H7 (cell line): Measurements from ENCODE around the gene DOK3. TPM values are rescaled to one million over a fixed set of nuclear protein-coding genes. Genes with fewer than 3 reads are reported as not detected.
A peak's percentile ranks its signal among the peaks of the same experiment; 100 is the strongest.

Source experiments
- DNase-seq: peaks from one replicate; pipeline ENCODE4 v3.0.0; 2012
- H3K27me3 ChIP-seq: 2 replicates; pipeline ENCODE4 v1.6.0; 2011; ENCODE audit warnings: mild to moderate bottlenecking, low read length; ENCODE audit not compliant: control insufficient read depth, insufficient read depth
- H3K36me3 ChIP-seq: replicated peaks from 2 replicates; pipeline ENCODE4 v1.5.1; 2011; ENCODE audit warnings: low read length; ENCODE audit not compliant: control insufficient read depth, insufficient read depth
- H3K4me3 ChIP-seq: 2 replicates; pipeline ENCODE4 v1.5.1; 2011; ENCODE audit warnings: low read depth, mild to moderate bottlenecking, control low read depth, low read length, moderate library complexity; ENCODE audit not compliant: insufficient read depth
- total RNA-seq: library from RNA; depleted of rRNA; stranded (reverse); fragments of >200 nt; shearing (Covaris generic); gene quantifications from 2 replicates; pipeline ENCODE4 v1.2.3, GENCODE V29; 2014; rRNA removed

DOK3 gene
- total RNA-seq, 1 experiment from 2014 or later, result 0.76 TPM

DNA sequence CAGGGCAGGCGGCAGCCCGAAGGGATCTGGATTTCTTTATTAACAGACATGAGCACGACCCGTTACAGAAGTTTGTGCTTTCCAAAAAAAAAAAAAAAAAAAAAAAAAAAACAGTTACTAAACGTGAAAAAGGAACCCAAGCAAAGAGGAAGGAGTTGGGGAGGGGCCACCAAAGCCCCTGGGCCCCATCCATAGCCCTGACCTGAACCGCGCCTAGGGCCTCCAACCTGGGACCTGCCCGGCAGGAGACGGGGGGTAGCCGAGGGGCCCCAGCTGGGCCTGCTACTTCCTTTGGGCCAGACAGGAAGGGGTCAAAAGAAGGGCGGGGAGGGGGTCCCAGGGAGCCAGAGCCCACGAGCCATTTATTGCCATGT, 53.0 kb downstream of the DOK3 start:
- Histone ChIP-seq H3K27me3 (peaks cover 13% of the 10 kb centered on the region), H3K36me3 (peaks cover 20% of the 10 kb centered on the region), H3K4me3 (no peak overlapping the region)
- no peak for DNase-seq

DNA sequence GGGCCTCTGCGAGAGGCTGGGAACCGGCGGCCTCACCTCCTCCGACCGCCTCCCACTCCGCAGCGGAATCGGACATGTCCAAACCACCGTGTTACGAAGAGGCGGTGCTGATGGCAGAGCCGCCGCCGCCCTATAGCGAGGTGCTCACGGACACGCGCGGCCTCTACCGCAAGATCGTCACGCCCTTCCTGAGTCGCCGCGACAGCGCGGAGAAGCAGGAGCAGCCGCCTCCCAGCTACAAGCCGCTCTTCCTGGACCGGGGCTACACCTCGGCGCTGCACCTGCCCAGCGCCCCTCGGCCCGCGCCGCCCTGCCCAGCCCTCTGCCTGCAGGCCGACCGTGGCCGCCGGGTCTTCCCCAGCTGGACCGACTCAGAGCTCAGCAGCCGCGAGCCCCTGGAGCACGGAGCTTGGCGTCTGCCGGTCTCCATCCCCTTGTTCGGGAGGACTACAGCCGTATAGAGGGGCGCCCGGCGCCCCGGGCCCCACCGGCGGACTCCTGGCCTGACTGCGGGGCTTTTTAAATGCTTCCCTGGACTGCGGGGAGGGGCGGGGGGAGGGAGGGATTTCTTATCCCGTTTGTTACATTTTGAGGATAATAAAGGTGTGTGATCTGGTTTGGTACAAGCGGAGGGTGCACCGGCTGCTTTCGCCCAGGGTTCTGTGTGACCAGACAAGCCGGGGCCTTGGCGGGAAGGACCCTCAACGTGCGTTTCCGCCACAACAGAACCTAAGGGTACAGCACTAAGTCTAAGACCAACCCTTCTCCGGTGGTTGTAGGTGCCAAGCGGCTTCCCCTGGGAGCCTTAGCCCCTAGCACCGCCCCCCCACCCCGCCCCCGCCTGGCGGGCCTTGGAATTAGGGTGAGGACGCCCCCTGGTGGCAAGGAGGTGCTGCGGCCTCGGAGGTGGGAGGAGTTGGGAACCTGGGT, 53.7 kb downstream of the DOK3 start:
- peak overlapping the region; percentile 77 for H3K4me3 ChIP-seq
- peaks cover 20% of the 10 kb centered on the region for H3K36me3 ChIP-seq
- DNase-seq, result peak; percentile 99
- peaks cover 13% of the 10 kb centered on the region for H3K27me3 ChIP-seq

- Histone ChIP-seq H3K36me3 (peaks cover 15% of the 10 kb centered on the region), H3K4me3 (peak overlapping the region; percentile 77), H3K27me3 (peaks cover 13% of the 10 kb centered on the region)
- DNase-seq, result peak; percentile 98
Measured at GRCh38 chr5:177455036-177455660, 54.5 kb downstream of the DOK3 start.

DNA sequence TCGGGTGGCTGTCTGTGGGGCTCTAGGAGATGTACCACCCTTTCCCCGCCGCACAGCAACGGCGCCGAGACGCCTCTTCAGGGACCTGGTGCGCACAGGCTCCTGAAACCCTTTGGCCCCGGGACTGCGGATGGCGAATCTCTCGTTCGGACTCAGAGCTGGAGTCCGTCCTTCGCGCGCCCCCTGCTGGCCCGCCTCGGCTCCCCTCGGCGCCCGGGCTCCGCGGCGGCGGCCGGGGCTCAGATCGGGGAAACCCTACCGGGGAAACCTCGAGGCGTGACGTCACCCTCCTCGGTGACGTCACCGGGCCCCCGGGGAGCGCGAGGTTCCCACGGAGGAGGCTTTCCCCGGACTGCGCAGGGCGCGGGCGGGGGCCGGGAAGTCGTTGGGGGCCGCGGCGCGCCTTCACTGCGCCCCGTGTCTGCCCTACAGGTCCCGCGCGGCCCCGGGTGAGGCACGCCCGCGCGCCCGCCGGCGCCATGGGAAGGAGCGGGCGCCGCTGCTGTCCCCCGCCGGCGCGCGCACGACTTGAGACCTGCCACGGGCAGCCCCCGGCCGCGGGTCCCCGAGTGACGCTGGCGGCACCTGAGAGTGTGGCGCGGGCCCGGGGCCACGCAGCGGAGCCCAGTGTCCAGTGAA, 55.1 kb downstream of the DOK3 start:
- peaks cover 10% of the 10 kb centered on the region for H3K36me3 ChIP-seq
- peak overlapping the region; percentile 77 for H3K4me3 ChIP-seq
- peak; percentile 99 for DNase-seq
- H3K27me3 ChIP-seq, result peaks cover 13% of the 10 kb centered on the region

- Histone ChIP-seq H3K27me3 (peaks cover 13% of the 10 kb centered on the region), H3K4me3 (peak overlapping the region; percentile 77), H3K36me3 (peaks cover 10% of the 10 kb centered on the region)
- DNase-seq, result no peak
Measured at GRCh38 chr5:177453852-177454396, 55.7 kb downstream of the DOK3 start.

- DNase-seq, result no peak
- H3K4me3 ChIP-seq, result no peak overlapping the region
- peaks cover 6% of the 10 kb centered on the region for H3K36me3 ChIP-seq
- H3K27me3 ChIP-seq, result peaks cover 14% of the 10 kb centered on the region
Measured at GRCh38 chr5:177452688-177453638, 56.7 kb downstream of the DOK3 start.

Other genes starting within 250 kb of the DOK3 start
- gene RAB24, start 206.1 kb downstream of the DOK3 start, total RNA-seq, result 25.4 and 35.7 TPM in 2 replicates
- gene PRELID1, start 206.0 kb downstream of the DOK3 start, total RNA-seq, result 360 and 469 TPM in 2 replicates
- 26.4 and 27.2 TPM in 2 replicates for gene MXD3, start 197.9 kb downstream of the DOK3 start, total RNA-seq
- gene LMAN2, start 158.2 kb downstream of the DOK3 start, total RNA-seq, result 221 and 225 TPM in 2 replicates
- gene RGS14, start 151.9 kb downstream of the DOK3 start, total RNA-seq, result 31.0 and 32.4 TPM in 2 replicates
- gene SLC34A1, start 125.4 kb downstream of the DOK3 start, total RNA-seq, result not detected in 2 replicates
- not detected in 2 replicates for gene PFN3, start 109.2 kb downstream of the DOK3 start, total RNA-seq
- gene F12, start 100.3 kb downstream of the DOK3 start, total RNA-seq, result 3.2 and 3.7 TPM in 2 replicates
- 62.4 and 66.8 TPM in 2 replicates for gene GRK6, start 83.2 kb downstream of the DOK3 start, total RNA-seq
- gene PRR7, start 63.0 kb downstream of the DOK3 start, total RNA-seq, result 11.4 and 12.1 TPM in 2 replicates
- 165 and 216 TPM in 2 replicates for gene DBN1, start 36.2 kb downstream of the DOK3 start, total RNA-seq
- 71.9 and 97.3 TPM in 2 replicates for gene PDLIM7, start 12.2 kb downstream of the DOK3 start, total RNA-seq
- 96.5 and 106 TPM in 2 replicates for gene DDX41, start 7.1 kb upstream of the DOK3 start, total RNA-seq
- gene FAM193B, start 44.7 kb upstream of the DOK3 start, total RNA-seq, result 70.2 and 80.0 TPM in 2 replicates
- 52.3 and 59.4 TPM in 2 replicates for gene TMED9, start 82.4 kb upstream of the DOK3 start, total RNA-seq
- gene B4GALT7, start 90.3 kb upstream of the DOK3 start, total RNA-seq, result 29.7 and 37.3 TPM in 2 replicates